ENCODE results near the gene SENP6. TPM values are rescaled to one million over a fixed set of nuclear protein-coding genes. Genes with fewer than 3 reads are reported as not detected.
"Not testable (repeated sequence)": the region's sequence is repeated elsewhere in the genome, so short reads cannot be mapped to it uniquely, and the experiment has no call there.

SENP6 gene
- total and polyA plus RNA-seq, 10 donors = 29.2 to 166 (median 122) TPM

- H3K4me1 ChIP-seq = no peaks in the 10 kb centered on the region
- no peak for DNase-seq
- no peak overlapping the region for H3K27ac ChIP-seq
- no peak overlapping the region for H3K4me3 ChIP-seq
- TF ChIP-seq CTCF (IDR thresholded peaks at IDR 0.05 in 8 of 11, conservative IDR thresholded peaks at IDR 0.05 in 3 of 11) (no peak), POLR2A (IDR thresholded peaks at IDR 0.05) (no peak), POLR2AphosphoS5 (IDR thresholded peaks at IDR 0.05) (no peak)
- 76 to 95% (median 87%) methylated on average over 2 of the region's 2 CpGs for WGBS, 5 donors
- H3K9me3 ChIP-seq = no peaks in the 10 kb centered on the region
- H3K36me3 ChIP-seq = no peaks in the 10 kb centered on the region
- intact Hi-C loops (cut with DNase I; ENCODE audit: low total_unique reads) = no loop called here
- no peaks in the 10 kb centered on the region for H3K27me3 ChIP-seq (replicated peaks in 1 of 7)
Measured at GRCh38 chr6:75727206-75727605, 125.5 kb downstream of the SENP6 start.

GRCh38 chr6:75731029-75731428 is 129.3 kb downstream of the SENP6 start:
- WGBS, 5 donors = 86 to 92% (median 90%) methylated on average over 8 of the region's 8 CpGs
- H3K9me3 ChIP-seq; intact Hi-C loops (cut with DNase I; ENCODE audit: low total_unique reads): not testable (repeated sequence)

GRCh38 chr6:75735491-75736186 is 134.0 kb downstream of the SENP6 start:
- peaks cover 0 to 12% (median 9%) of the 10 kb centered on the region in 6 donors for H3K4me1 ChIP-seq
- TF ChIP-seq POLR2A (IDR thresholded peaks at IDR 0.05) = no peak
- TF ChIP-seq POLR2AphosphoS5 (IDR thresholded peaks at IDR 0.05) = no peak
- no peak for TF ChIP-seq CTCF (IDR thresholded peaks at IDR 0.05 in 8 of 11, conservative IDR thresholded peaks at IDR 0.05 in 3 of 11)
- no peaks in the 10 kb centered on the region for H3K9me3 ChIP-seq
- no peak overlapping the region for H3K27ac ChIP-seq
- DNase-seq = no peak
- H3K27me3 ChIP-seq (replicated peaks in 1 of 7) = no peaks in the 10 kb centered on the region
- H3K4me3 ChIP-seq = no peak overlapping the region
- intact Hi-C loops (cut with DNase I; ENCODE audit: low total_unique reads) = no loop called here
- 30 to 65% (median 47%) methylated on average over 1 of the region's 1 CpG for WGBS, 5 donors
- no peaks in the 10 kb centered on the region for H3K36me3 ChIP-seq

More at GRCh38 chr6:75731029-75731428, 129.3 kb downstream of the SENP6 start:
- H3K36me3 ChIP-seq; H3K27ac ChIP-seq; H3K27me3 ChIP-seq (replicated peaks in 1 of 7); H3K4me1 ChIP-seq; H3K4me3 ChIP-seq; DNase-seq: not testable (repeated sequence)

DNA sequence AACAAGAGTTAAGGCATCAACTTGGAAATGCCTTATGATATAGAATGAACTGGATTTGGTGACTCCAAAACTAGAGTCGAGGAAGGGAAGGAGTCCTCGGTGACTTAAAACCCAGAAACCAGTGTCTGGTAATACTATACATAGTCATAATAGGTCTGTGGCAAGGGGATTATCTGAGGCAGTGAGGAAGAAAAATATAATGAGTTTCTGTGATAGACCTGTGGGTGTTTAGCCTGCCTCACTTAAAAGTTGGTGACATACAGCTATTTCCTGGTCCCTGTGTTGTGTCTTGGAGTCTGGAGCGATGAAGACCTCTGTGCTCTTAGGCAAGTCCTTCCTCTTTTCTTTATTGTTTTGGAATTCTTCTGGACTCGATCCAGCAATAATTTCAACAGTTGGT is 142.3 kb downstream of the SENP6 start:
- no peak overlapping the region for H3K27ac ChIP-seq
- TF ChIP-seq POLR2A (IDR thresholded peaks at IDR 0.05) (no peak), POLR2AphosphoS5 (IDR thresholded peaks at IDR 0.05) (no peak)
- H3K9me3 ChIP-seq = no peaks in the 10 kb centered on the region
- no peak for DNase-seq
- intact Hi-C loops (cut with DNase I; ENCODE audit: low total_unique reads) = no loop called here
- H3K27me3 ChIP-seq (replicated peaks in 1 of 7) = peaks cover 0 to 61% (median 0%) of the 10 kb centered on the region in 7 donors
- no peak overlapping the region for H3K4me3 ChIP-seq
- peaks cover 6 to 17% (median 11%) of the 10 kb centered on the region in 6 donors for H3K4me1 ChIP-seq
- 68 to 83% (median 78%) methylated on average over 4 of the region's 4 CpGs for WGBS, 5 donors
- H3K36me3 ChIP-seq = no peaks in the 10 kb centered on the region

GRCh38 chr6:75745404-75745803 is 143.7 kb downstream of the SENP6 start:
- WGBS, 5 donors = 90 to 95% (median 92%) methylated on average over 3 of the region's 3 CpGs

More at GRCh38 chr6:75745404-75745803, 143.7 kb downstream of the SENP6 start:
- intact Hi-C loops (cut with DNase I; ENCODE audit: low total_unique reads) = no loop called here
- Histone ChIP-seq H3K9me3 (no peaks in the 10 kb centered on the region), H3K27me3 (replicated peaks in 1 of 7) (peaks cover 0 to 76% (median 4%) of the 10 kb centered on the region in 7 donors), H3K4me1 (peaks cover 6 to 29% (median 18%) of the 10 kb centered on the region in 6 donors), H3K27ac (no peak overlapping the region), H3K4me3 (no peak overlapping the region), H3K36me3 (no peaks in the 10 kb centered on the region)
- TF ChIP-seq POLR2AphosphoS5 (IDR thresholded peaks at IDR 0.05) (no peak), POLR2A (IDR thresholded peaks at IDR 0.05) (no peak), CTCF (IDR thresholded peaks at IDR 0.05 in 8 of 11, conservative IDR thresholded peaks at IDR 0.05 in 3 of 11) (no peak)
- no peak for DNase-seq
